Esophagus mucosa (tissue), 1 donor: ENCODE data around the gene LEMD1. TPM values are rescaled to one million over a fixed set of nuclear protein-coding genes. Genes with fewer than 3 reads are reported as not detected.
A peak's percentile ranks its signal among the peaks of the same experiment; 100 is the strongest.
"Not testable (repeated sequence)": the region's sequence is repeated elsewhere in the genome, so short reads cannot be mapped to it uniquely, and the experiment has no call there.

ENCODE experiments used
- ATAC-seq: fragments of 200-7000 bp; cut with Tn5 transposase; one replicate; pipeline ENCODE4 v1.9.1; 2020
- total RNA-seq: library from RNA; stranded (reverse); gene quantifications from one replicate; pipeline ENCODE4 v1.2.4, GENCODE V29; 2023
- donor health status: DM: yes; HTN: yes; CAD: no.

Gene LEMD1
- total RNA-seq, 1 donor from 2014 or later, result 6.1 TPM

- ATAC-seq, result no peak
These were observed 25.0 kb upstream of the LEMD1 start for GRCh38 chr1:205446828-205447227.

- ATAC-seq, result no peak
These were observed 23.7 kb upstream of the LEMD1 start for GRCh38 chr1:205445646-205445935.

GRCh38 chr1:205444931-205445645, 23.2 kb upstream of the LEMD1 start:
- ATAC-seq, result peak; percentile 23

GRCh38 chr1:205444300-205444930, 22.6 kb upstream of the LEMD1 start:
- no peak for ATAC-seq

- ATAC-seq, result no peak
These were observed 21.9 kb upstream of the LEMD1 start for GRCh38 chr1:205443585-205444299.

- ATAC-seq, result no peak
These were observed 20.3 kb upstream of the LEMD1 start for GRCh38 chr1:205442051-205442725.

GRCh38 chr1:205441716-205442050, 19.8 kb upstream of the LEMD1 start:
- ATAC-seq, result no peak

GRCh38 chr1:205441318-205441633, 19.4 kb upstream of the LEMD1 start:
- no peak for ATAC-seq

GRCh38 chr1:205440476-205441317, 18.8 kb upstream of the LEMD1 start:
- peak; percentile 90 for ATAC-seq

- no peak for ATAC-seq
These were observed 18.2 kb upstream of the LEMD1 start for GRCh38 chr1:205440121-205440475.

- ATAC-seq, result peak; percentile 7
These were observed 16.6 kb upstream of the LEMD1 start for GRCh38 chr1:205438213-205439158.

- no peak for ATAC-seq
These were observed 15.7 kb upstream of the LEMD1 start for GRCh38 chr1:205437570-205437969.

- ATAC-seq, result no peak
These were observed 15.0 kb upstream of the LEMD1 start for GRCh38 chr1:205436776-205437410.

- ATAC-seq, result no peak
These were observed 14.0 kb upstream of the LEMD1 start for GRCh38 chr1:205435578-205436573.

GRCh38 chr1:205434738-205435137, 12.9 kb upstream of the LEMD1 start:
- no peak for ATAC-seq

GRCh38 chr1:205432692-205433091, 10.8 kb upstream of the LEMD1 start:
- ATAC-seq, result not testable (repeated sequence)

GRCh38 chr1:205432116-205432515, 10.3 kb upstream of the LEMD1 start:
- ATAC-seq, result no peak

- ATAC-seq, result peak; percentile 41
These were observed 8.9 kb upstream of the LEMD1 start for GRCh38 chr1:205430696-205431305.
